Activated effector memory CD4-positive, alpha-beta T cell treated with anti-CD3 and anti-CD28 coated beads, Interleukin-2, amount 50 U/mL, for 16 hours (primary cell): ENCODE data around the gene PRPF38A.
A peak's percentile ranks its signal among the peaks of the same experiment; 100 is the strongest.
"Not testable (repeated sequence)": the region's sequence is repeated elsewhere in the genome, so short reads cannot be mapped to it uniquely, and the experiment has no call there.

Source experiments
- DNase-seq: peaks from one replicate; pipeline ENCODE4 v3.0.0-alpha.2; 2020

Gene PRPF38A, protein sequence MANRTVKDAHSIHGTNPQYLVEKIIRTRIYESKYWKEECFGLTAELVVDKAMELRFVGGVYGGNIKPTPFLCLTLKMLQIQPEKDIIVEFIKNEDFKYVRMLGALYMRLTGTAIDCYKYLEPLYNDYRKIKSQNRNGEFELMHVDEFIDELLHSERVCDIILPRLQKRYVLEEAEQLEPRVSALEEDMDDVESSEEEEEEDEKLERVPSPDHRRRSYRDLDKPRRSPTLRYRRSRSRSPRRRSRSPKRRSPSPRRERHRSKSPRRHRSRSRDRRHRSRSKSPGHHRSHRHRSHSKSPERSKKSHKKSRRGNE

DNA sequence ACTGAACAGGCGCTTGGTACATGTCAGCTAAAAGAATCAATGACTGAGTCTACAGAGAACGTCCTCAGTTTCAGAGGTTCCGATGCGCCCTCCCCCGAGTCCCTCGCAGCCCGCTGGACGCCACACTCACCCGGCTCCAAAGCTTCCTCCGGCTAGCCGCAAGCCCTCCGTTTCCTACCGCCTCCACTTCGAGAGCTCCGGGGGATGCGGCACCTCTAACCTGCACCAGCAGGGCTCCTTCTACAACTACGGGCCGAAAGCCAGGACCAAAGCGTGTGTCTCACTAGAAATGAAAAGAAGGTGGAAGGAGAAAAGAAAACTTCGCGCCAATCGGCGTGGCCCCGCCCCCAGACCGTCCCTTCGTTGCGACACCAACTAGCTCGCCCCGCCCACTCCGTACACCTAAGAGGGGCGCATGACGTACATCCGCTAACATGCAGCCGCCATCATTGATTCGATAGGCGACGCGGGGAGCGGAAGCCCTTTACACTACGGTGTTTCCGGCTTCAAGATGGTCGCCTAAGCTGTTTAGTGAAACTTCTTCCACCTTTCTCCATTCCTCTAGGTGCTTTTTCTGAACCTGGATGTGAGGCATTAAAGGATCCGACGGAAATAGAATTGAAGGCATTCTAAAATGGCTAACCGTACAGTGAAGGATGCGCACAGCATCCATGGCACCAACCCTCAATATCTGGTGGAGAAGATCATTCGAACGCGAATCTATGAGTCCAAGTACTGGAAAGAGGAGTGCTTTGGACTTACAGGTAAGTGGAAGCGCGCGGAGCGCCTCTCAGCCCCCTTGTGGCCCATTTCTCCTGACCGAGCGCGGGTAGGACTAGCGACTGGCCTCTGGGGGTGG lies at the start of gene PRPF38A, which contains the start of gene ORC1:
PRPF38A (plus strand) TSS at position 487 of the 859 bp plus-strand sequence; CDS start at position 635, 148 bp downstream.
ORC1 (minus strand) TSS at position 308 of the 859 bp plus-strand sequence. CDS start 2,200 bp downstream, outside the sequence.
- DNase-seq = peak; percentile 99

DNA sequence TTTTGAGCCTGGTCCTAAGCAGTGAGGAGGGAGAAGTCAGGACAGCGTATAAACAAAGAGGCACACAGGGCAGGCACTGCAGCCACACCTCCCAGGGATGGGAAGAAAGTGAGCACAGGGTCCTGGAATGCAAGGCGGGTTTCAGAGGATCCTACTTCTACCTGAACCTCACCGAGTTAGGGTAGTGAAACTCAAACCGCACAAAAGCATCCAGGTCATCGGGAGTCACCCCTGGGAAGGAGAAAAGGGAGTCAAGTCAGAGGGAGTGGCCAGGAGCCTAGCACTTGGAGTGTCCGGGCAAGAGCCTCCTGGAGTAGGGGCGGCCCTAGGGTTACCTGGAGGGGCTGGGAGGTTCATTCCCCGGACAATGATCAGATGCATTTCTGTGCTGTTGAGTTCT lies 49.0 kb upstream of the PRPF38A start:
- DNase-seq = no peak

DNA sequence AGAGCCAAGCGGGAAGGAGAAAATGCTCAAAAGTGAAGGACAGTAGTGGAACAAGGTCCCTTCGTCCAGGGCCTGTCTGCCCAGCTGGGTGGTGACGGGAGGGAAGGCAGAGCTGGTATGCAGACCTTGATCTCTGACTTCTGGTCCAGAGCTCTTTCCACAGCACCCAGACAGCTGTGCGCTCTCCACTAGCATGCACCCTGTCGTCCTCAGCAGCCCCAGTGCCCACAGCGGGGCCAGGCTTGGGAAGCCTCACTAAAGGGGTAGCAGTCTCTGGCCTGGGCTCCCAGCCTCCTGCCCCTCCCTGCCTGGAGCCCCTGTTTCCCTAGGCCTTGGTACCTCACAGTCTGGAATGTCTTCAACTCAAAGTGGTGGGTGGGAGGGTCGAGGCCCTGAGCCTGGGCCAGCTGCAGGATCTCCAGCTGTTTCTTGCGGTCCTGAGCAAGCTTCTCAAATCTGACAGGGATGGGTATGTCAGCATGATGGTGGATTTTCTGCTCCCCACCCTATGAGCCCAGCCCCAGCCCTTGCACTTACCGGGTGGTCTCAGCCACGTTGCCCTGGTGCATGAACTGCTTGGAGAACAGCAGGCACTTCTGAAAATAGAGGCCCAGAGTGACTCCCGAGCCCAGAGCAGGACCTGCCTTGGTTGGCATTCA lies 48.4 kb upstream of the PRPF38A start:
- DNase-seq = no peak

DNA sequence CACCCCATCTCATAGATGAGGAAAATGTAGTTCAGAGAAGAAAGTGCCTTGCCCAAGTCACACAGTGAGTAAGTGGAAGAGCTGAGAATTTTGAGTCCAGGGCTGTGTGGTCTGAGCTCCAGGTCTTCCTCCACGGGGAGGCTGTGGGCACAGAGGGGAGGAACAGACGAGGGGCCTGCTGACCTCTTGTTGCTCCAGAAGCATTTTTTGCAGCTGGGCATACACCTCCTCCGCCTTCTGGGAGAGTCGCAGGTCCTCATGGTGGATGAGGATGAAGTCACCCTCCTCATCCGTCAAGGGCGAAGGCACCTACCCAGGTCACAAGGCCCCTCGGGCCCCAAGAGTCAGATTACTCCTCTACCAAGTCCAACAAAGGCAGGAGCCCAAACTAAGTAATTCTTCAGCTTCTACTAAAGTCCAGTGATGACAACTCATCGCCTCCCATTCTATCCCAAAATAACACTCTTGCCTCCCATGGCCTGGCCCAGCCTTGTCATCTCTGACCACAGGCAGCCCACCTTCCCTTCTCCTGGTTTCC lies 47.5 kb upstream of the PRPF38A start:
- no peak for DNase-seq

DNA sequence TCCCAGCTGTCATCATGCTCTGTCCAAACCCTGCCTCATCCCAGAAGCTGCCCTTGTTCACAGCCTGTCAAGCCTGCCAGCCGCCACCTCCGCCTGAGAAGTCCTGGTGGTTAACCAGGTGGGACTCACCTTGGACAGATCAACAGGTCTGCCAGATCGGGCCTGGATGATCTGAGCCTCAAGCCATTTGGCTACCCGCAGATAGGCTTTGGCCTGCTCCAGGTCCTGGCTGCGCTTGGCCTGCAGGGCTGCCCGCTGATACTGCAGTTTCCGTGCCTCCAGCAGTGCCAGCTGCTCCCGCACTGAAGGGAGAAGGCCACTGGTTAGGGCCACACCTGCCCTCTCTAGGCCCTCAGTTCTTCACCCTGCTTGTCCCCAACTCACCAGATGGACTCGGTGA lies 47.0 kb upstream of the PRPF38A start:
- no peak for DNase-seq

DNA sequence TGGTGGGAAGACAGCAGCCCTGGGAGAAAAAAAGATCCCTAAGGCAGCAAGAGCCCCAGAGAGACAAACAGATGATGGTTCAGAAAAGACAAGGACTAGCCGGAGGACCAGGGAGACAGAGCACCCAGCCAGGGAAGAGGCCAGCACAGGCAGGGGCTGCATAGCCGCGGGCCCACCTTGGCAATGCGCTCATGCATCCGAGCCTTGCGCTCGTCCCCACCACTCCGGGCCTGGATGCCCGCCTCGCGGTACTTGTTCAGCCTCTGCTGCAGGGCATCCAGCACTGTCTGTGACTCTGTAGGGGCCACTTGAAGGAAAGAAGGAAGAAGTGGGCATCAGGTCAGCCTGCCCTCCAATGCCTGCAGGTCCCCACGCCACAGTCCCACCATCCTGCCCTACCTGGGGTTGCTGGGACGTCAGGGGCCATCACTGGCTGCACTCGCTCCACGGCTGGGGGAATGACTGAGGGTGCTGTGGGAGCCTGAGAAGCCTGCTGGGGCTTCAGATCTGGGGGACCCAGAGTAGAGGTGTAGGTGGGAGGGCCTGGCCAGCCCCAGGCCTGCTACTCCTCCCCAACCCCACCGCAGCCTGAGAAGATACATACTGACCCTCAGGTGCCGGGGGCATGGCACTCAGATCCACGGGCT lies 45.4 kb upstream of the PRPF38A start:
- no peak for DNase-seq

DNA sequence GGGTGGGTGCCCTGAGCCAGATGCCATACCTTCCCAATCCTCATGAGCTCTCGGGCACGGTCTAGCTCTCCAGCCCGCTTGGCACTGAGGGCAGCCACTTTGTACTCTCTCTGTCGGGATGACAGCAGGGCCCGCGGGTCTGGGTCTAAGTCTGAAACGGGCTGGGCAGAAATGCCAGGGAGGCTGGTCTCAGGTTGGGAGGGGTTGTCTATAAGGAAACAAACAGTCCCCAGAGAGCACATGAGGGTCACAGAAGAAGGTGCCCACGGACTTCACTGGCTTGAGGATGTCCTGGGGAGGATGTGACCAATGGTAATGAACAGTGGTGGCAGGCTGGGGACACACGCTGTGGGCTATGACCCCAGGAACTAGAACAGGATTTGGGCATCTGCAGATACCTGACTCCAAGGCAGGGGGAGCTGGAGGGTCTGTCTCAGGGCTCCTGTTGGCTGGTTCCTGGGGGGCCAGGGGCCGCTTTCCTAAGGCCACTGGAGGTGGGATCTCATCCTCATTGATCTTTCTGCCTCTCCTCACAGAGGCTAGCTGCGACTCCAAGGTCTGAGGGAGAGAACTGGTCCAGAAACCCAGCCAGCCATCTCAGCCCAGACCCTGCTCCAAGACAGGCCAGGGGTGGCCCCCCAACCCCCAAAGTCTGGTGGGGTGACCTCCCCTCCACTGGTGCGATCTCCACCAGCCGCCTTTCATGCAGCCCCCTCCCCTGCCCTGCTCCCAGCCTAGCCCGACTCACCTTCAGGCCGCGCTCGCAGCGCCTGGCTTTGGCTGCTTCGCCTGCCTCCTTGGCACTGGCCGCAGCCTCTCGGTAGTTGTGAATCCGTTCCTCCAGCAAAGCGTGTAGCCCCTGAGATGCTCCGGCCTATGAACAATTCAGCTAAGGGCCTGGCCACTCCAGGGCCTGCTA lies 44.5 kb upstream of the PRPF38A start:
- DNase-seq = no peak

DNA sequence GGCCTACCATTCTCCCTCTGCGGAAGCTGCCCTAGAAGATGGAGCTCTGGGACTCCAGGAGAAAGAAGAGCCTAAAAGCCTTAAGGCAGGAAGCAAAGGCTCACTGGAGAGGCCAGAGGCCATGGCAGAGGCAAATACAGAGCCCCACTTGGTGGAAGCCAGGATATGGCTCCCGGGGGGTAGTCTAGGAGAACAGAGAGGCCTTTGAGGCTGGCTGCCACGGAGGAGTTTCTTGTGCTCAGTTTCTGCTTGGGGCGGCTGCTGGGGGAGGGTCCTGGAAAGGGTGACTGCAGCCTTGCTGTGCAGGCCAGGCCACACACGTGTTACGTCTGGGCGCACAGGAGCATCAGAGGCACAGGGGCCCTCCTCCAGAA lies 43.8 kb upstream of the PRPF38A start:
- DNase-seq = no peak

DNA sequence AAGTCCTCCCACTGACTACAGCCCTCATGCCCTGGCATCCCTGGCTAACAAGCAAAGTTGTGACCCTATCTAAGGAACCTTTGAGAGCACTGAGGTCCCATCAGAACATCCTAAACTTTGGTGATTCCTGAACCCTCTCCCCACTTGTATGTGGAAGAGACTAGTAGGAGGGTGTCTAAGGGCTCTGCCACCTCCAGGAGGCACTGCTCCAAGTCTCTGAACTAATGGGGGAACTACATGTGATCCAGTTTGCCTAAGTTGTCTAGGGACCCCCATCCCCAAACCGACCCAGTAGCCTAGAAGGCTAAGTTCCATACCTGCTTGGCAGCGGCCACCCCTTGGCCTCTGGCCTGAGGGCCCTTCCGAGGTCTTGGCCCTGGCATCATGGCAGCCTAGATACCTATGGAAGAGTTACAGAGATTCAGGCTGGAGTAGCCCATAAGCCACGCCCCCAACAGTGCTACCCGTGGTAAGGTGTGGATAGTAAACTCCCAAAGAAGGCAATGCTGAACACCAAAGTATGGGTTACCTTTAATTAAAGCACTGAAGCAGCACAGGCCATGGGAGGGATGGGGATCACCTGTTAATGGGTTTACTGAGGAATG lies 40.1 kb upstream of the PRPF38A start:
- peak; percentile 28 for DNase-seq

DNA sequence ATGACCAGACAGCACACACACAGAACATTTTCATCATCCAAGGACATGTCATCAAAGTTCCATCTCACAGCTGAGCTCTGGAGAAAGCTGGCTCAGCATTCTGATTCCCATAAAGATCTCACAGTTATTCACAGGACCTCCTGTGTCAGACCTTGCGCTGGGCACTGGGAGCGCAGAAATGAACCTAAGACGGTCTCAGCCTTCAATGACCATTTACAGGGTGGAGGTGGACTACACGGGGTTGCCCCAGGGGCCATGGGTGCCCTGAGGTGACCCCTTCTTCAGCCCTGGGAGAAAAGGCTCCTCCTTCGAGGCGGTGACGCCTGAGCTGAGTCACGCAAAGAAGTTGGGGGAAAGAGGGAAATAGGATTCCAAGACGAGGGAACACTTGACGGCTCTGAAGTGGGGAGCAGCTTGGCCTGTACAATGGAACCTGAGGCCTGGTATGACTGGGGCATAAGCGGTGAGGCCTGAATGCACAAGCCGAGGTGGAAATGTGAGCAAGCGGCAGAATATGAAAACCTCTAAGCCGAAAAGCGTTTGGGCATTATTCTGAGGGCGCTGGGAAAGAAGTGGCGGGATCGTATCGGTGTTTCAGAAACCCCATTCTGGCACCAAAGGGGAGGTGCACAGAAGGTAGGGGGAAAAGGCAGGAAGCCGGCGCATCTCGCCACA lies 39.2 kb upstream of the PRPF38A start:
- peak; percentile 67 for DNase-seq

DNA sequence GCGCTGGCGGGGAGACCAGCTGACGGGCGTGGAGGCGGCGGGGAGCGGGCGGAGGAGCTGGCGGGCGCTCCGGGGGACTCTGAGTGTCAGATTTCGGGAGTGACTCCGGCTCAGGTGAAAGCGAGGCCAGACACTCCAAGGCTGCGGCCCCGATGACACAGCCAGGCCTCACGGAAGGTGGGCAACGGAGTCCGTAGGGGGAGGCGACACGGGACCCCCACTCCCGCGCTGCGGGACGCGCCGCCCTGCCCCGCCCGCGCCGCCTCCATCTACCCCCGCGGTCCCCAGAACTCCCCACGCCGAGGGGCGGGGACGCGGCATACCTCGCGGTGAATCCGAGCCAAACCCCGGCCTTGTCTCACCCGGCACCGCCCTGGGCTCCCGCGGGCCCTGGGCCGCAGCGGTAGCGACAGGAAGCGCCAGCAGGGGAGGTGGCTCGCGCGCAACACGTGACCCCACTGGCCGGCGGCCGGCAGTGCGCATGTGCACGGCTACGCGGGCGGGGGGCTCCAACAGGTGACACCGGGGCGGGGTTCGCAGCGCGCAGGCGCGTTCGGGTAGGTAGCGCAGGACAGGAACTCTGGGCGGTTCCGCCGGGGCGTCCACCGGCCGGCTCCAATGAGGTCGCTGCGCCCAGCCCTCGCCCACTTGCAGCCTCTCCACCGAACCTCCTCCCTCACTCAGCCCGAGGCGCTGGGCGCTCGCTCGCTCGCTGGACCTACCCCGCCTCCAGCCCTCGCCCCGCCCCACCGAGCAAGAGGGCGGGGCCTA lies 38.5 kb upstream of the PRPF38A start, which contains the start of gene CC2D1B:
CC2D1B (minus strand) TSS at position 460 of the 771 bp plus-strand sequence. CDS start 1,585 bp downstream, outside the sequence.
- DNase-seq = peak; percentile 100

DNA sequence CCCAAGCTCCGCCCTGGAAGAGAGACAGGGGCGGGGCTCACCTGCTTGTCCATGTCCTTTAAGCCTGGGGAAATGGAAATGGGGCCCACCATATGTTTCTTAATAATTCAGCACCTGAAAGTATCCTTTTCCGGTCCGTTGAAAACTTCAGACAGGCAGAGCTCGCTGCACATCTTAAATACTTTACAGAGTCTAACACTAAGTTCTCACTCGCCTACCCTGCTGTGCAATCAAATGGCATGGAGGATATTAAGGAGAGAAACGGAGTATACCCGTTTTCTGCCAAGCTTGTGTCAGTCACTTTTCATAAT lies 37.9 kb upstream of the PRPF38A start:
- DNase-seq = no peak

DNA sequence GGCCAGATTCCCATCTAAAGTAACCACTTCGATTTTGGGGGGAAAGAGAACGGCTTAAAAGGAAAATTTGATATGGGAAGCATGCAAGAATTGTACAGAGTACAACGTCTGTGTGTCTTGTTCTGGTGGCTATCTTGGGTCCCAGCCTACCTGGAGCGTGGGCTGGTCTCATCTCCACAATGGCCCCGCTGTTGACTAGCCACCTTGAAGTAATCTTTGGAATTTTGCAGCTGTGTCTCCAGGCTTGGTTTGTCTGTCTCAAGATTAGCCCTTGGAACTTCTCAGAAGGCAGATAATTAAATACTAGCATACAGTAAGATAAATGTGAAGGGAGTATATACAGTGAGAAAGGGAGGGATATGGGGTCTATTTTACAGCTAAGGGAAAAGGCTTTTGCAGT lies 37.1 kb upstream of the PRPF38A start:
- DNase-seq = no peak

DNA sequence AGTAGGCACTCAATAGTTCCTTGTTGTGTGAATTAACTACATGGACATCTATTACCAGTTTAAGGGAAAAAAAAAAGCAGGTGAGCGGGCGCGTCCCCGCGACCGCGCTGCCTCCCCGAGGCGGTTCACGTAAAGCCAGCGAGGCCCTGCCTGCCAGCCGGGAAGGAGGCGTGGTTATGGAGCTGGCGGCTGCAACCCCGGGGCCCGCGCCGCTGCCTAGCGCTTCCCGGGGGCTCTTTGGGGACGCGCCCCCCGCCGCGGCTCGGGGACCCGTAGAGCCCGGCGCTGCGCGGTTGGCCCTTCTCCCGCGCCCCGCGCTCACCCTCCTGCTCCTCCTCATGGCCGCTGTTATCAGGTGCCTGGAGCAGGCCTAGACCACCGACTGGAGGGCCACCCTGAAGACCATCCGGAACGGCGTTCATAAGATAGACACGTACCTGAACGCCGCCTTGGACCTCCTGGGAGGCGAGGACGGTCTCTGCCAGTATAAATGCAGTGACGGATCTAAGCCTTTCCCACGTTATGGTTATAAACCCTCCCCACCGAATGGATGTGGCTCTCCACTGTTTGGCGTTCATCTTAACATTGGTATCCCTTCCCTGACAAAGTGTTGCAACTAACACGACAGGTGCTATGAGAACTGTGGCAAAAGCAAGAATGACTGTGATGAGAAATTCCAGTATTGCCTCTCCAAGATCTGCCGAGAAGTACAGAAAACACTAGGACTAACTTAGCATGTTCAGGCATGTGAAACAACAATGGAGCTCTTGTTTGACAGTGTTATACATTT lies 35.8 kb upstream of the PRPF38A start:
- peak; percentile 85 for DNase-seq

DNA sequence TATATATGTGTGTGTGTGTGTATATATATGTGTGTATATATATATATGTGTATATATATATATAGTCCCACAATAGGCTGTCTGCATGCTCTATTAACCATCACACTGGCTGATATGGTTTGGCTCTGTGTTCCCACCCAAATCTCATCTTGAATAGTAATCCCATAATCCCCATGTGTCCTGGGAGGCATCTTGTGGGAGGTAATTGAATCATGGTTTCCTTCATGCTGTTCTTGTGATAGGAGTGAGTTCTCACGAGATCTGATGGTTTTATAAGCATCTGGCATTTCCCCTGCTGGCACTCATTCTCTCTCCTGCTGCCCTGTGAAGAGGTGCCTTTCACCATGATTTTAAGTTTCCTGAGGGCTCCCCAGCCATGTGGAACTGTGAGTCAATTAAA lies 34.6 kb upstream of the PRPF38A start:
- DNase-seq = not testable (repeated sequence)

DNA sequence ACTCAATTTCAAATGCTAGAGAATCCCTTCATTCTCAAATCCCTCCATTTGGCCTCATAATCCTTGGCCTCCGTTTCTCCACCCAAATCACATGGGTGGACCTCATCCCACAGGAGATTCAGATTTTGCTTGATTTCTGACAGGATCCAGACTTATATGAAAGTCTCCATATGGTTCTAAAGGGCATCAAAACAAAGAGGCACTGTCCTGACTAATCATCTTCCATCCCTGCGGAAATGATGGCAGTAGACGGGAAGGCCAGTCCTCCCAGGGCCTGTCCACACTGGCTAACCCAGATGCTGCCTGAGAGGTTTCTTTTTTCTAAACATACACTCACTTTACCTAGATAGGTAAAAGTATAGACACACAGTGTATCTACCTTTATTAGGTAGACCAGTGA lies 19.0 kb upstream of the PRPF38A start:
- no peak for DNase-seq

DNA sequence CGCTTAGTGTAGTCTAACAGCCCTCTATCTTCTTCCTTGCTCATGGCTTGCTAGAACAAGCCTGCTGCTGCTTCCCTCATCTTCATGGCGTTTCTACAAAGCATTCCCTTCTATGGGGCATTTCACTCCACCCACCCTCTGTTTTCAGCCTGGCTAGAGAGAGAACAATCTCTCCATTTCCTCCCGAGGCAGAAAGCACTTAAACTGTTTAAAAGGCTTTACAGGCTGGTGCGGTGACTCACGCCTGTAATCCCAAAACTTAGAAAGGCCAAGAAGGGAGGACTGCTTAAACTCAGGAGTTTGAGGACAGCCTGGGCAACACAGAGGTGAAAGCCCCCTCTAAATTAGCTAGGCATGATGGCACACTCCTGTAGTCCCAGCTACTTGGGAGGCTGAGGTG lies 17.9 kb upstream of the PRPF38A start:
- DNase-seq = no peak

DNA sequence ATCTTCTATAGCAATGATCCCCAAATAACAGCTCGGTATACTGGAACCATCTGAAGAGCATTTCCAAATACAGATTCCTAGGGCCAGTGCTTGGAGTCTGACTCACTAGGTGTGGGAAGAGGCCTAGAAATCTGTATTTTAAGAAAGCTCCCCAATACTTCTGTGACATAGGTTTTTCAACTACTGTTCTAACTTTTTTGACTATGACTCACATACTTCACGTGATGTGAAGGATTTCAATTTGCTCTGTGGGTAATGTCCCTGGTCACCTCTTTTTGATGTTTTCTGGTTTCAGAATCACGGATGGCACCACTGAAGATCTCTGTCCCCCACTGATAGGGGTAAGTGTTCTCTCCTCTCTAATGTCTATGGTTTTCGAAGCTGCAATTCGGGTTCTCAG lies 11.2 kb upstream of the PRPF38A start:
- DNase-seq = no peak

DNA sequence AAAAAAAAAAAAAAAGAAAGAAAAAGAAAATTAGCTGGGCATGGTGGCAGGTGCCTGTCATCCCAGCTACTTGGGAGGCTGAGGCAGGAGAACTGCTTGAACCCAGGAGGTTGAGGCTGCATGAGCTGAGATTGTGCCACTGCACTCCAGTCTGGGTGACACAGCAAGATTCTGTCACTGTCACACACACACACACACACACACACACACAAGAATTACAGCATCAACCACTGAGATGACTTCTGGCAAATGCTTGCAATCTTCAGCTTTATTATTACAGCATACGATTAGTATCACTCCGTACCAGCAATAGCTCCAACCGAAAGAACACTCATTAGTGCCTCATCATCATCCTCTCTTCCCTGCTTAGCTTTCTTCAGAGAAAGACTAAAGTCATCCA lies 4.8 kb upstream of the PRPF38A start:
- no peak for DNase-seq
